Measurements from ENCODE around the gene LEMD3. TPM values are rescaled to one million over a fixed set of nuclear protein-coding genes. Genes with fewer than 3 reads are reported as not detected.

The LEMD3 gene
- total RNA-seq, 1 donor from 2014 or later, result 30.8 TPM

DNA sequence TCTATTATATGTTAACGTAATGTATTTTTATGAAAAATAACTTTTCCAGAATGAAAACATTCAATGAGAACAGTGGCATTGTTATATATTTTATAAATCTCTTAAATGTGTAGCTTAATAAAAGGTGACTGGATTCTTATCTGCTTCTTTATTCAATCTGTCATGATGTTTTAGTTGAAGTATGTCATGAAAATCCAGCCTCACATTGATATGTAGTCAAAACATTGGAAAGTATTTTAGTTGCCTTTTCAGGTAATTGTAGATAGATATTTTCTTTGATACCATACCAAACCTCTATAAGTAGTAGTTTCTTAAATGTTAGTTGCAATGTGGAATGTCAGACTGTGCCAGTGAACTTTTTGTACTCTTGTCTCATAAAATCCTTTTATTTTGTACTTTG is 67.8 kb downstream of the LEMD3 start:
- H3K36me3 ChIP-seq (ENCODE audit: control insufficient read depth in 3 of 3, insufficient read depth in 3 of 3, low read length in 3 of 3), result peaks cover 0 to 7% (median 6%) of the 10 kb centered on the region in 3 donors

DNA sequence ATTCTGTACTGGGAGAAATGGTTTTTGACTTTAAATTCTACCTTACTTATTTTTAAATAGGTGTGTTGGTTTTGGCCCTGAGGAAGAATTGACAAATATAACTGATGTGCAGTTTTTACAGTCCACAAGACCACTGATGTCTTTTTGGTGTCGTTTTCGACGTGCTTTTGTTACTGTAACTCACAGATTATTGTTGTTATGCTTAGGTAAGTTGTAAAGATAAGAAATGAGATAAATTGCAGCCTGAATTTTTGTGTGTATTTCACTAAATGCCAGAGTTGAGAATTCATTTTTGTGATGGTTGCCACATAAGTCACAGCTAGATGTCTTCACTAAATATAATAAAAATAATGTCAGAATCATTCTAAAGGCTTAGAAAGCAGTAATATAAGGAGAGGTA is 69.2 kb downstream of the LEMD3 start:
- Histone ChIP-seq H3K9ac (ENCODE audit: low read depth in 1 of 3, low read length in 3 of 3) (no peak overlapping the region), H3K4me3 (ENCODE audit: low read length in 3 of 3) (no peak overlapping the region), H3K4me1 (ENCODE audit: control insufficient read depth in 3 of 3, insufficient read depth in 3 of 3, low read length in 3 of 3) (no peaks in the 10 kb centered on the region), H3K36me3 (ENCODE audit: control insufficient read depth in 3 of 3, insufficient read depth in 3 of 3, low read length in 3 of 3) (peaks cover 2 to 20% (median 11%) of the 10 kb centered on the region in 3 donors), H3K27ac (ENCODE audit: low read depth, low read length) (no peak overlapping the region), H3K9me3 (ENCODE audit: control insufficient read depth in 3 of 3, low read length in 3 of 3) (no peaks in the 10 kb centered on the region), H3K27me3 (ENCODE audit: control insufficient read depth in 3 of 3, insufficient read depth in 3 of 3, low read length in 3 of 3) (no peaks in the 10 kb centered on the region)

More for the DNA sequence above, 67.8 kb downstream of the LEMD3 start:
- H3K4me1 ChIP-seq (ENCODE audit: control insufficient read depth in 3 of 3, insufficient read depth in 3 of 3, low read length in 3 of 3), result no peaks in the 10 kb centered on the region
- no peak overlapping the region for H3K9ac ChIP-seq (ENCODE audit: low read depth in 1 of 3, low read length in 3 of 3)
- no peak overlapping the region for H3K4me3 ChIP-seq (ENCODE audit: low read length in 3 of 3)
- no peak overlapping the region for H3K27ac ChIP-seq (ENCODE audit: low read depth, low read length)
- H3K27me3 ChIP-seq (ENCODE audit: control insufficient read depth in 3 of 3, insufficient read depth in 3 of 3, low read length in 3 of 3), result no peaks in the 10 kb centered on the region
- no peaks in the 10 kb centered on the region for H3K9me3 ChIP-seq (ENCODE audit: control insufficient read depth in 3 of 3, low read length in 3 of 3)

DNA sequence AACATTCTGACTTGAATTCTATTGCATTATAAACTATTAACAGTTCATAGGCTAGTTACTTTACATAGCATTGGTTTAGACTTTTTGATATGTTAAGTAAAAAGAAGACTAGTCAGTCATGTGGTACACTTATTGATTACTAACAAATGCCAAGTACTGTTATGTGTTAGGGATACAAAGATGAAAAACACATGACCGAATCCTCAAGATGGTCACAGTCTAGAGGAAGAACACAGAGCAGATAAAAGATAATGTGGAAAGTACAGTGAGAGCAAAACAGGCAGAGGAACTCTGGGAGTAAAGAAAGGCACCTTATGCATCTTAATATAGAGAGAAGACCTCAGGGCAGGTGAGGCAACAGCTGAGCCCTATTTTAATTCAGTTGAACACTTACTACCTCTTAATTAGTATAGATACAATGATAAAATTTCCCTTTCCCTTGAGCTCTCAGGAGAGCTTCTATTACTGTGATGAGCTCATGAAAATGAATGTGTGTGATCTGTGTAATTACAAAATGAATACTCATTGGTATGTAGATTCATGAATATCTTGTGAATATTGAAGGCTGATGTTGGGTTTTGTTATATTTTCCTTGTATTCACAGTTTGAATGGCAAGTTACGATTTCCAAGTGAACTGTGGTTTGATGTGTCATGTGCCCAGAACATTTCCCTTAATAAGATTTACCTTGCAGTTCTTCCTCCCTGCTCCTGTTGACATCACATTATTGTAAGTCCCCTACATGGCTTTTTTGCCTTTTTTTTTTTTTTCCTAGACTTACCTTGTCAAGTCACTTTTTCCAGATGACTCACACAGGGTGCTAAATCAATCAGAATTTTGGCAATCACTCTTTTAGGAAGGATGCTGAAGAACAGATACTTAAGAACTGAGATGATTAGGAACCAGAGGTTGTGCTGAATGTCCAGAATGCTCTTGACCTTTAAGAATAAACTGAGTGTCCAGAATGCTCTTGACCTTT is 79.6 kb downstream of the LEMD3 start:
- Histone ChIP-seq H3K9ac (ENCODE audit: low read depth in 1 of 3, low read length in 3 of 3) (no peak overlapping the region), H3K4me1 (ENCODE audit: control insufficient read depth in 3 of 3, insufficient read depth in 3 of 3, low read length in 3 of 3) (no peaks in the 10 kb centered on the region), H3K9me3 (ENCODE audit: control insufficient read depth in 3 of 3, low read length in 3 of 3) (no peaks in the 10 kb centered on the region), H3K4me3 (ENCODE audit: low read length in 3 of 3) (no peak overlapping the region), H3K36me3 (ENCODE audit: control insufficient read depth in 3 of 3, insufficient read depth in 3 of 3, low read length in 3 of 3) (peaks cover 5 to 19% (median 8%) of the 10 kb centered on the region in 3 donors), H3K27ac (ENCODE audit: low read depth, low read length) (no peak overlapping the region), H3K27me3 (ENCODE audit: control insufficient read depth in 3 of 3, insufficient read depth in 3 of 3, low read length in 3 of 3) (no peaks in the 10 kb centered on the region)

DNA sequence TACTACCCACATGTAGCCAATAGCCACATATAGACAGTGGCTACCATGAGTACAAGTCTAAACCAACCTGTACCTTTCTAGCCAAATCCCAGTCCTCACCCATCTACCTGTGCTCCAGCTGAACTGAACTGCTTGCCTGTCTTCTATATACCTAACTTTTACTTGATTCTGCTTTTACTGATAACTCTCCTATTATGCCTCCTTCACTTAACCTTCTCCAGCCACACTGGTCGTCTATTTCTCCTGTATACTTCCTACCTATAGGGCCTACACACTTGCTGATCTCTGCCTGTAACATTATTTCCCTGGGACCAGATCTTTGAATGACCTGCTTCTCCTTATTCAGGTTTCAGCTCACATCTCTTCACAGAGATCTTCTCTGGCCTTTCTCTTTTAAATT is 83.1 kb downstream of the LEMD3 start:
- H3K9me3 ChIP-seq (ENCODE audit: control insufficient read depth in 3 of 3, low read length in 3 of 3), result no peaks in the 10 kb centered on the region
- no peak overlapping the region for H3K9ac ChIP-seq (ENCODE audit: low read depth in 1 of 3, low read length in 3 of 3)
- H3K27ac ChIP-seq (ENCODE audit: low read depth, low read length), result no peak overlapping the region
- H3K4me1 ChIP-seq (ENCODE audit: control insufficient read depth in 3 of 3, insufficient read depth in 3 of 3, low read length in 3 of 3), result no peaks in the 10 kb centered on the region
- no peak overlapping the region for H3K4me3 ChIP-seq (ENCODE audit: low read length in 3 of 3)
- H3K27me3 ChIP-seq (ENCODE audit: control insufficient read depth in 3 of 3, insufficient read depth in 3 of 3, low read length in 3 of 3), result no peaks in the 10 kb centered on the region
- H3K36me3 ChIP-seq (ENCODE audit: control insufficient read depth in 3 of 3, insufficient read depth in 3 of 3, low read length in 3 of 3), result no peaks in the 10 kb centered on the region

DNA sequence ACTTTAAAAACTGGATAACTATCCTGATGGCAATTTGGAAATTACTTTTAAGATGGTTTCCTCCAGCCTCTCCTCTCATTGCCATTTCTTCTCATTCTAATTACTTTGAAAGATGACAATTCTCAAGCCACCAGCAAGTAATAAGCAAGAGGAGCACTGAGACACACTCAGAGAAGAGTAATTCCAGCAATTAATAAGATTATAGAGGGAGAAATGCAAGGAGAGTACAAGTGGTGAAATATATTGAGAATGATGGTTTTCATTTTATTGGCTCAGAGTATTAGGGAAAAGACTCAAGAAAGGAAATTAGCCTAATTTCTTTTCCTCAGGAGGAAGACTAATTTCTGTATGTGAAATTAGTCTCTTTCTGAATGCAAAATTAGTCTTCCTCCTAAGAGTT is 88.6 kb downstream of the LEMD3 start:
- Histone ChIP-seq H3K27ac (ENCODE audit: low read depth, low read length) (no peak overlapping the region), H3K9me3 (ENCODE audit: control insufficient read depth in 3 of 3, low read length in 3 of 3) (no peaks in the 10 kb centered on the region), H3K4me1 (ENCODE audit: control insufficient read depth in 3 of 3, insufficient read depth in 3 of 3, low read length in 3 of 3) (no peaks in the 10 kb centered on the region), H3K9ac (ENCODE audit: low read depth in 1 of 3, low read length in 3 of 3) (no peak overlapping the region), H3K27me3 (ENCODE audit: control insufficient read depth in 3 of 3, insufficient read depth in 3 of 3, low read length in 3 of 3) (no peaks in the 10 kb centered on the region), H3K36me3 (ENCODE audit: control insufficient read depth in 3 of 3, insufficient read depth in 3 of 3, low read length in 3 of 3) (no peaks in the 10 kb centered on the region), H3K4me3 (ENCODE audit: low read length in 3 of 3) (no peak overlapping the region)

DNA sequence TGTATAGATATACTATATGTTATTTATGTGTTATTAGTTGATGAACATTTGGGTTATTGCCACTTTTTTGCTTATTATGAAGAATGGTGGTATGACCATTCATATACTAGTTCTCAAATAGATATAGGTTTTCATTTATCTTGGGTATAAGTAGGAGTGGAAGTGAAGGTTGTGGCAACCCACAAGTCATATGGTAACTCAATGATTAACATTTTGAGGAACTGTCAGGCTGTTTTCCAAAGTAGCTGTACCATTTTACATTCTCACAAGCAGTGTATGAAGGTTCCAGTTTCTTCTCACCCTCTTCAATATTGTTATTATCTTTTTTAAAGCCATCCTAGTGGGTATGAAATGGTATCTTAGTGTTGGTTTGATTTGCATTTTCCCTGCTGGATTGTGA is 90.1 kb downstream of the LEMD3 start:
- Histone ChIP-seq H3K9ac (ENCODE audit: low read depth in 1 of 3, low read length in 3 of 3) (no peak overlapping the region), H3K9me3 (ENCODE audit: control insufficient read depth in 3 of 3, low read length in 3 of 3) (no peaks in the 10 kb centered on the region), H3K4me1 (ENCODE audit: control insufficient read depth in 3 of 3, insufficient read depth in 3 of 3, low read length in 3 of 3) (no peaks in the 10 kb centered on the region), H3K36me3 (ENCODE audit: control insufficient read depth in 3 of 3, insufficient read depth in 3 of 3, low read length in 3 of 3) (no peaks in the 10 kb centered on the region), H3K27ac (ENCODE audit: low read depth, low read length) (no peak overlapping the region), H3K27me3 (ENCODE audit: control insufficient read depth in 3 of 3, insufficient read depth in 3 of 3, low read length in 3 of 3) (no peaks in the 10 kb centered on the region), H3K4me3 (ENCODE audit: low read length in 3 of 3) (no peak overlapping the region)

DNA sequence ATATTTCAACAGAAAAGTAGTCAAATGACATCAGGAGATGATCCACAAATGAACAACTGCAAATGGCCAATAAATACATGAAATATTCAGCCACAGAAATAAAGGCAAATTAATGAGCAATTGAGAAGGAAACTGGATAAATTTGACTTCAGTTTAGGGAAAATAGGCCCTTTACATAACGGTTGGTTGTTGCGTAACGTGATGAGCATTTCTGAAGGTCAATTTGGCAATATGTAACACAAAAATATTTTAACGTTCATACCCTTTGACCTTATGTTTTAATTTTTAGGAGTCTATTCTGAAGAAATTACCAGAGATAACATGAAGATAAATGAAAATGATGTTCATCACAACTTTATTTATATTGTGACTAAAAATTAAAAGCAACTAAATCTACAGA is 94.4 kb downstream of the LEMD3 start:
- H3K9me3 ChIP-seq (ENCODE audit: control insufficient read depth in 3 of 3, low read length in 3 of 3), result no peaks in the 10 kb centered on the region
- H3K27ac ChIP-seq (ENCODE audit: low read depth, low read length), result no peak overlapping the region
- no peak overlapping the region for H3K9ac ChIP-seq (ENCODE audit: low read depth in 1 of 3, low read length in 3 of 3)
- no peaks in the 10 kb centered on the region for H3K27me3 ChIP-seq (ENCODE audit: control insufficient read depth in 3 of 3, insufficient read depth in 3 of 3, low read length in 3 of 3)
- no peaks in the 10 kb centered on the region for H3K4me1 ChIP-seq (ENCODE audit: control insufficient read depth in 3 of 3, insufficient read depth in 3 of 3, low read length in 3 of 3)
- H3K36me3 ChIP-seq (ENCODE audit: control insufficient read depth in 3 of 3, insufficient read depth in 3 of 3, low read length in 3 of 3), result no peaks in the 10 kb centered on the region
- no peak overlapping the region for H3K4me3 ChIP-seq (ENCODE audit: low read length in 3 of 3)

DNA sequence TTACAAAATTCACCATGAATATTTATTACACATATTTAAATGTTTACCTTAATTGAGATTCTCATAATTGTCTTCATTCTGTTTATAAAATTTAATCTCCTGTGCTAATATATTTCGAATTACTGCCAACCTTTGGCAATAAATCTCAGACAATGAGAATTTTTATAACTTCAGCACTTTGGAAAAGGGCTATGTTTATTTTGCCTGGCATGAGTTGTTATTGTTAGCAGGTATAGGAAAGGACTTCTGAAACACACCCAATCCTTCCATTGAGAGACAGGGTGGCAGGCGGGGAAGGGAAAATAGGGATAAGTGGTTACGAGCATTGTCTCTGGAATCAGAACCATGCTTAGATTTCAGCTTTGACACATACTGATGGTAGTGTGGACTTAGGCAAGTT is 97.0 kb downstream of the LEMD3 start:
- Histone ChIP-seq H3K9me3 (ENCODE audit: control insufficient read depth in 3 of 3, low read length in 3 of 3) (no peaks in the 10 kb centered on the region), H3K36me3 (ENCODE audit: control insufficient read depth in 3 of 3, insufficient read depth in 3 of 3, low read length in 3 of 3) (no peaks in the 10 kb centered on the region), H3K9ac (ENCODE audit: low read depth in 1 of 3, low read length in 3 of 3) (no peak overlapping the region), H3K4me3 (ENCODE audit: low read length in 3 of 3) (no peak overlapping the region), H3K27me3 (ENCODE audit: control insufficient read depth in 3 of 3, insufficient read depth in 3 of 3, low read length in 3 of 3) (no peaks in the 10 kb centered on the region), H3K27ac (ENCODE audit: low read depth, low read length) (no peak overlapping the region), H3K4me1 (ENCODE audit: control insufficient read depth in 3 of 3, insufficient read depth in 3 of 3, low read length in 3 of 3) (no peaks in the 10 kb centered on the region)

DNA sequence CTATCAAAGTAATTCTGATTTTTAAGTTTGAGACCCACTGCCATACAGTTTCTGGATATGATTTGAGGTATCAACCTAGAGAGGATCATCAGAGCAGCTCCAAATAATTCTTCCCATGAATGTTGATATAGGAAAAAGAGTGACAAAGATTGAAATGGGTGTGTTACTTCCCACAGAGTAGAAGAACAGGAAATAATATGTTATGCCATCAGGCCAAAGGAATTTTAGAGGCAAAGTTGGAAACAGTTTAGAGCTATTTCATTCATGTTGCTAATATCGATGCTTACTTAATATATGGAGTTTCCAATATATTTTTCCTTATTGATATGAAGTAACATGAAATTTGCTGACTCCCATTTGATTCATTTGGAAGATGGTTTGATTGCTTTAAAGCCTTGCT is 100.2 kb downstream of the LEMD3 start:
- H3K9ac ChIP-seq (ENCODE audit: low read depth in 1 of 3, low read length in 3 of 3), result no peak overlapping the region
- no peaks in the 10 kb centered on the region for H3K36me3 ChIP-seq (ENCODE audit: control insufficient read depth in 3 of 3, insufficient read depth in 3 of 3, low read length in 3 of 3)

DNA sequence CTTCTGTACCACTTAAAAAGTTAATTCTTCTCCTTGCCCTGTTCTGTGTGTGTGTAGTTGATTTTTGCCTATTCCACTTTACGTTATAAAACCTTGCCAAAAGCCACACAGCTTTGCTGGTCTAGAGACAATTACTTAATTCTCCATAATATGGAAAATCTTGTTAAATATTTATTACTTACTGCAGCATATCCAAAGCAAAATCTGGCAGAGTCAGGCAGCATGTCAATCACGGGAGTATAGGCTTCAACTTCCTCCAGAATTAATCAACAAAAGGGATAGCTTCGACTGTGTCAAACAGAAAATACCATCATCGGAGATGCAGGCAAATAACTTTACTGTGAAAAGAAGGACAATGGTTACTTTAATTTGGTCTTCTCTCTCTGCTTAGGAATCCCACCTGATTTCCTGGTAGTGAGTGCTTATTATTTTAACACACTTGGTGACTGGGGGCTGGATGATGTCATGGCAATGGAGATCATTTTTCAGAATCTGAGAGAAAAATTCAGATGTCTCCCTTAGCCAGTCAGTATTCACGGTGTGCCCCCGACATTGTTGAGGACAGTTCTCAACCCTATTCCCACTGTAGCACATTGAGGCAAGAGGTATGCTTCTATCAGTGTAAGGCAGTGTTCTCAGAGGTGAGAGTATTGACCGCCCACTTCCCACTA is 105.4 kb downstream of the LEMD3 start:
- H3K4me1 ChIP-seq (ENCODE audit: control insufficient read depth in 3 of 3, insufficient read depth in 3 of 3, low read length in 3 of 3), result peaks cover 3 to 9% (median 3%) of the 10 kb centered on the region in 3 donors
- no peaks in the 10 kb centered on the region for H3K36me3 ChIP-seq (ENCODE audit: control insufficient read depth in 3 of 3, insufficient read depth in 3 of 3, low read length in 3 of 3)
- no peaks in the 10 kb centered on the region for H3K27me3 ChIP-seq (ENCODE audit: control insufficient read depth in 3 of 3, insufficient read depth in 3 of 3, low read length in 3 of 3)
- H3K9ac ChIP-seq (ENCODE audit: low read depth in 1 of 3, low read length in 3 of 3), result no peak overlapping the region
- no peaks in the 10 kb centered on the region for H3K9me3 ChIP-seq (ENCODE audit: control insufficient read depth in 3 of 3, low read length in 3 of 3)
- H3K4me3 ChIP-seq (ENCODE audit: low read length in 3 of 3), result no peak overlapping the region
- H3K27ac ChIP-seq (ENCODE audit: low read depth, low read length), result no peak overlapping the region

More for the DNA sequence above, 100.2 kb downstream of the LEMD3 start:
- Histone ChIP-seq H3K9me3 (ENCODE audit: control insufficient read depth in 3 of 3, low read length in 3 of 3) (no peaks in the 10 kb centered on the region), H3K4me3 (ENCODE audit: low read length in 3 of 3) (no peak overlapping the region), H3K4me1 (ENCODE audit: control insufficient read depth in 3 of 3, insufficient read depth in 3 of 3, low read length in 3 of 3) (no peaks in the 10 kb centered on the region), H3K27ac (ENCODE audit: low read depth, low read length) (no peak overlapping the region), H3K27me3 (ENCODE audit: control insufficient read depth in 3 of 3, insufficient read depth in 3 of 3, low read length in 3 of 3) (no peaks in the 10 kb centered on the region)
